HCT116 (cell line): ENCODE results near the gene ASPHD2. TPM values are rescaled to one million over a fixed set of nuclear protein-coding genes. Genes with fewer than 3 reads are reported as not detected.

Experiments used
- ATAC-seq: fragments of 200-7000 bp; cut with Tn5 transposase; 2 replicates; pipeline ENCODE4 v1.9.1; 2020; ENCODE audit warnings: mild to moderate bottlenecking, moderate library complexity
- BruUV-seq: library from RNA; stranded (reverse); fragments of 400-500 nt; replicated peaks from 2 replicates; lab custom pipeline; 2021; lab: Mats Ljungman, UMichigan
- CTCF ChIA-PET: fragments of 300-600 bp; sonication (Branson Sonifier 250); formaldehyde crosslinking; loops from one replicate; lab custom pipeline; 2021; ENCODE audit warnings: antibody characterized with exemption; lab: Charles Lee
- POLR2A ChIA-PET: fragments of 300-600, 350-600 bp; sonication (Branson Sonifier 250); formaldehyde crosslinking; loops from one replicate; lab custom pipeline; 2021; ENCODE audit warnings: antibody characterized with exemption; lab: Charles Lee
- RAD21 ChIA-PET, 2 experiments: fragments of 300-600 bp; sonication (Branson Sonifier 250); formaldehyde crosslinking; loops; one replicate each; lab custom pipeline; 2023; ENCODE audit warnings: low total read pairs in 2 of 2; ENCODE audit not compliant: uncharacterized antibody in 2 of 2, unreplicated experiment in 2 of 2, low non-redundant PET in 1 of 2; lab: Charles Lee
- DNase-seq: peaks from one replicate; pipeline ENCODE4 v3.0.0-alpha.2; 2010; ENCODE audit warnings: low read depth, low spot score
- H2AFZ ChIP-seq: fragments of 200-600 bp; shearing (Covaris generic), sonication (generic); 2 replicates; pipeline ENCODE4 v1.6.1; 2017; ENCODE audit warnings: low read depth, mixed run types, mixed read lengths, antibody characterized with exemption, low read length; ENCODE audit not compliant: poor library complexity, severe bottlenecking
- H3K27ac ChIP-seq: 2 replicates; pipeline ENCODE4 v1.5.1; 2012; ENCODE audit warnings: low read depth, low read length
- H3K27me3 ChIP-seq: fragments of 200-600 bp; sonication (generic); 2 replicates; pipeline ENCODE4 v1.6.1; 2016; ENCODE audit warnings: mixed run types, low read length, mixed read lengths; ENCODE audit not compliant: insufficient read depth
- H3K36me3 ChIP-seq, 2 experiments: fragments of 200-500 bp in 1 of 2; fragments of 200-600 bp in 1 of 2; sonication (Bioruptor generic) in 1 of 2; sonication (generic) in 1 of 2; 2 replicates each; pipeline versions ENCODE4 v1.5.1 to v1.6.1; 2014 to 2016; ENCODE audit warnings: low read length in 2 of 2, inconsistent platforms in 1 of 2, mixed read lengths in 1 of 2, mixed run types in 1 of 2; ENCODE audit not compliant: insufficient read depth in 2 of 2, control insufficient read depth in 1 of 2
- H3K4me1 ChIP-seq, 2 experiments: fragments of 200-600 bp in 1 of 2; sonication (generic) in 1 of 2; 2 replicates each; pipeline versions ENCODE4 v1.5.1 to v1.6.1; 2012 to 2017; ENCODE audit warnings: low read length in 2 of 2, inconsistent platforms in 1 of 2, mild to moderate bottlenecking in 1 of 2, mixed read lengths in 1 of 2, mixed run types in 1 of 2, moderate library complexity in 1 of 2; ENCODE audit not compliant: insufficient read depth in 2 of 2, control insufficient read depth in 1 of 2
- H3K4me2 ChIP-seq: fragments of 200-600 bp; sonication (generic); 2 replicates; pipeline ENCODE4 v1.6.1; 2017; ENCODE audit warnings: mixed run types, low read length, mixed read lengths
- H3K4me3 ChIP-seq, 2 experiments: fragments of 200-600 bp in 1 of 2; sonication (generic) in 1 of 2; replicated peaks in 1 of 2; 2 replicates each; pipeline ENCODE4 v1.5.1; 2011 to 2016; ENCODE audit warnings: low read length in 2 of 2, control low read depth in 1 of 2, low read depth in 1 of 2, mild to moderate bottlenecking in 1 of 2, mixed read lengths in 1 of 2, mixed run types in 1 of 2
- H3K79me2 ChIP-seq: fragments of 200-600 bp; sonication (generic); 2 replicates; pipeline ENCODE4 v1.6.1; 2017; ENCODE audit warnings: mild to moderate bottlenecking, mixed run types, low read length, moderate library complexity, mixed read lengths; ENCODE audit not compliant: insufficient read depth
- H3K9ac ChIP-seq: fragments of 200-600 bp; sonication (generic); 2 replicates; pipeline ENCODE4 v1.6.1; 2016; ENCODE audit warnings: low read length, mixed read lengths
- H3K9me2 ChIP-seq: fragments of 200-600 bp; sonication (generic), shearing (Covaris generic); 2 replicates; pipeline ENCODE4 v1.6.1; 2017; ENCODE audit warnings: mixed run types, mild to moderate bottlenecking, moderate library complexity; ENCODE audit not compliant: insufficient read depth
- H3K9me3 ChIP-seq, 2 experiments: fragments of 200-500 bp in 1 of 2; fragments of 200-600 bp in 1 of 2; sonication (Bioruptor generic) in 1 of 2; sonication (generic) in 1 of 2; 2 replicates each; pipeline ENCODE4 v1.6.1; 2014 to 2017; ENCODE audit warnings: low read length in 2 of 2, mixed read lengths in 2 of 2, inconsistent platforms in 1 of 2, low read depth in 1 of 2, mild to moderate bottlenecking in 1 of 2, mixed run types in 1 of 2, moderate library complexity in 1 of 2; ENCODE audit not compliant: control insufficient read depth in 1 of 2, insufficient read depth in 1 of 2
- H4K20me1 ChIP-seq: fragments of 200-600 bp; sonication (generic), shearing (Covaris generic); 2 replicates; pipeline ENCODE4 v1.6.1; 2017; ENCODE audit warnings: mixed run types, mild to moderate bottlenecking, moderate library complexity; ENCODE audit not compliant: insufficient read depth
- EZH2 ChIP-seq: fragments of 200-600 bp; sonication (generic); IDR thresholded peaks from 2 replicates; pipeline ENCODE4 v1.6.1; 2017; ENCODE audit warnings: antibody characterized with exemption, mixed run types
- FOSL1 ChIP-seq: IDR thresholded peaks from 2 replicates; pipeline ENCODE4 v1.6.1; 2012; ENCODE audit warnings: low read depth
- POLR2A ChIP-seq: IDR thresholded peaks from 2 replicates; pipeline ENCODE4 v1.7.0; 2011; ENCODE audit warnings: borderline replicate concordance; ENCODE audit not compliant: insufficient read depth, insufficient read length; ENCODE audit errors: extremely low read depth
- SIN3A ChIP-seq: IDR thresholded peaks from 2 replicates; pipeline ENCODE4 v1.6.1; 2012; ENCODE audit warnings: low read depth
- SP1 ChIP-seq: IDR thresholded peaks from 2 replicates; pipeline ENCODE4 v1.6.1; 2012; ENCODE audit warnings: low read depth
- SRF ChIP-seq: IDR thresholded peaks from 2 replicates; pipeline ENCODE4 v1.6.1; 2012; ENCODE audit warnings: low read depth
- TCF7L2 ChIP-seq: IDR thresholded peaks from 2 replicates; pipeline ENCODE4 v1.7.0; 2011; ENCODE audit warnings: borderline replicate concordance, inconsistent platforms; ENCODE audit not compliant: insufficient read depth, insufficient read length; ENCODE audit errors: extremely low read depth
- ZNF274 ChIP-seq: fragments of 200-500 bp; sonication (Bioruptor generic); IDR thresholded peaks from 2 replicates; pipeline ENCODE4 v1.6.1; 2014; ENCODE audit warnings: mild to moderate bottlenecking, low read depth, low read length, inconsistent platforms
- intact Hi-C: fragments of 100-400 bp; cut with micrococcal nuclease; formaldehyde crosslinking; loops from 2 replicates; pipeline ENCODE4 v1.10.0; 2022
- total RNA-seq: library from RNA; stranded (reverse); gene quantifications from one replicate; pipeline ENCODE4 v1.2.1, GENCODE V29; 2021; ENCODE audit not compliant: unreplicated experiment
- TF ChIP-seq, protein P1 (sequence below): IDR thresholded peaks from 2 replicates; pipeline ENCODE4 v1.6.1; 2012

ASPHD2 gene
- total RNA-seq, 1 experiment from 2014 or later: 4.1 TPM

DNA sequence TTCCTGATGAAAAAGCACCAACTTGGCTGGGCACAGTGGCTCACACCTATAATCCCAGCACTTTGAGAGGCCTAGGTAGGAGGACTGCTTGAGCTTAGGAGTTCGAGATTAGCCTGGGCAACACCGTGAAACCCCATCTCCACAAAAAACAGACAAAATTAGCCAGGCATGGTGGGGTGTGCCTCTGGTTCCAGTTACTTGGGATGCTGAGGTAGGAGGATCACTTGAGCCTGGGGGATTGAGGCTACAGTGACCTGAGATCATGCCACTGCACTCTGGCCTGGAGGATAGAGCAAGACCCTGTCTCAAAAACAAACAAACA lies 51.5 kb downstream of the ASPHD2 start:
- Histone ChIP-seq H3K27me3 (no peaks in the 10 kb centered on the region), H3K9me3 (no peaks in the 10 kb centered on the region), H3K4me3 (no peak overlapping the region), H3K9ac (no peak overlapping the region), H3K79me2 (peaks cover 52% of the 10 kb centered on the region), H2AFZ (no peak overlapping the region), H3K9me2 (no peaks in the 10 kb centered on the region), H3K4me2 (no peak overlapping the region), H3K4me1 (peaks cover 10 to 15% of the 10 kb centered on the region in 2 experiments), H4K20me1 (no peaks in the 10 kb centered on the region), H3K27ac (no peak overlapping the region), H3K36me3 (peaks cover 16 to 17% of the 10 kb centered on the region in 2 experiments; a peak in 3 of 4 replicates)
- CTCF ChIA-PET: no interaction called here
- no TSS peak for BruUV-seq
- TF ChIP-seq FOSL1 (no peak), SRF (no peak), ZNF274 (no peak), EZH2 (no peak), POLR2A (no peak), SIN3A (no peak), TCF7L2 (no peak)
- intact Hi-C loops: no loop called here
- POLR2A ChIA-PET: no interaction called here
- RAD21 ChIA-PET: no interaction called here
- ATAC-seq: no peak
- DNase-seq: no peak

DNA sequence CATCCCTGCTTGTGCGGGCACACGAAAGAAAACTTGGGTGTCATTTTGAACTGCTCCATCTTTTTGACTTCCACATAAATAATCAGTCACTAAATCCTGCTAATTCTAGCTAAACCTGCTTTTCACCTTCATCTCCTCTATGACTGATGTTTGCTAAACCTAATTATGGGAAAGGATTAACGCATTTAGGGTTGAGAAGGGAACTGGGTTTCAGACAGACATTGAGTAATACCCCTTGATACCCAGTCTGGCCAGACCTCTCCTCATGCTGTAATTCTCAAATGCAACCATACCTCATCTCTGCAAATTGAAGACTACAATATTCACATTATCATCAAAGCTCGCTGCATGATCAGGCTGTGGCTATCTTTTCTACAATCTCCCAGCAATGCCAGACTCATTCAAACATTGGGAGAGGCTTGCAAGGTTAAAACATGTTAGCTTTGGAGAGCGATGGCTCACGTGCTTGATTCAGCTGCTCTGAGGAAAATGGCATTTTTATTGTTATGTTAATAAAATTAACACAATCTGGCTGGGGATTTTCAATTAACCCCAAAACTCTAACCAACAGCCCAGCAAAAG lies 52.1 kb downstream of the ASPHD2 start:
- no peak for ATAC-seq
- DNase-seq: no peak
- TF ChIP-seq SP1: no peak
- TF ChIP-seq, protein P1, sequence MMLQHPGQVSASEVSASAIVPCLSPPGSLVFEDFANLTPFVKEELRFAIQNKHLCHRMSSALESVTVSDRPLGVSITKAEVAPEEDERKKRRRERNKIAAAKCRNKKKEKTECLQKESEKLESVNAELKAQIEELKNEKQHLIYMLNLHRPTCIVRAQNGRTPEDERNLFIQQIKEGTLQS: no peak
- Histone ChIP-seq H3K4me3 (no peak overlapping the region), H3K9me2 (no peaks in the 10 kb centered on the region), H3K4me1 (peaks cover 10 to 15% of the 10 kb centered on the region in 2 experiments), H3K4me2 (no peak overlapping the region), H3K9ac (no peak overlapping the region), H3K36me3 (peaks cover 14 to 17% of the 10 kb centered on the region in 2 experiments; a peak in 3 of 4 replicates), H3K79me2 (peaks cover 58% of the 10 kb centered on the region), H3K27me3 (no peaks in the 10 kb centered on the region), H2AFZ (no peak overlapping the region), H3K27ac (no peak overlapping the region), H4K20me1 (no peaks in the 10 kb centered on the region), H3K9me3 (no peaks in the 10 kb centered on the region)
- RAD21 ChIA-PET: no interaction called here
- CTCF ChIA-PET: no interaction called here
- intact Hi-C loops: no loop called here
- POLR2A ChIA-PET: no interaction called here
- no TSS peak for BruUV-seq
